K562 (cell line): ENCODE data around the gene VMP1. TPM values are rescaled to one million over a fixed set of nuclear protein-coding genes. Genes with fewer than 3 reads are reported as not detected.

Source experiments
- ARID1B ChIP-seq: fragments of 450-650 bp; IDR thresholded peaks from 2 replicates; pipeline ENCODE4 v1.6.1; 2016; ENCODE audit warnings: antibody characterized with exemption, mild to moderate bottlenecking, inconsistent platforms
- BRF1 ChIP-seq: IDR thresholded peaks from 3 replicates; pipeline ENCODE4 v1.6.1; 2011; ENCODE audit warnings: borderline replicate concordance, mild to moderate bottlenecking; ENCODE audit not compliant: insufficient read length; ENCODE audit errors: extremely low read depth
- ELF2 ChIP-seq: fragments of 250-450 bp; sonication (Bioruptor Pico); IDR thresholded peaks from 2 replicates; pipeline ENCODE4 v1.5.0; 2021; ENCODE audit warnings: mild to moderate bottlenecking
- HDAC2 ChIP-seq: fragments of 450-650 bp; IDR thresholded peaks from 2 replicates; pipeline ENCODE4 v1.6.1; 2016; ENCODE audit warnings: mild to moderate bottlenecking
- HDAC6 ChIP-seq: IDR thresholded peaks from 2 replicates; pipeline ENCODE4 v1.6.1; 2012; ENCODE audit warnings: low read depth, mild to moderate bottlenecking, control low read depth, inconsistent platforms, low read length, moderate library complexity
- NELFE ChIP-seq: IDR thresholded peaks from 2 replicates; pipeline ENCODE4 v1.6.1; 2011; ENCODE audit warnings: mild to moderate bottlenecking; ENCODE audit not compliant: insufficient read depth, insufficient read length
- NFIX ChIP-seq: fragments of 250-450 bp; sonication (Bioruptor Pico); IDR thresholded peaks from 2 replicates; pipeline ENCODE4 v1.4.0; 2020; ENCODE audit warnings: low read depth, mild to moderate bottlenecking, moderate library complexity
- NR4A1 ChIP-seq, 2 experiments: fragments of 250-450 bp in 1 of 2; fragments of 450-650 bp in 1 of 2; sonication (Bioruptor Pico) in 1 of 2; IDR thresholded peaks; 2 replicates each; pipeline versions ENCODE4 v1.4.0 to v1.6.1; 2016 to 2020; ENCODE audit warnings: mild to moderate bottlenecking in 2 of 2, missing compliant biosample characterization in 1 of 2, missing genetic modification characterization in 1 of 2, moderate library complexity in 1 of 2
- NRF1 ChIP-seq, 2 experiments: fragments of 450-650 bp; IDR thresholded peaks in 1 of 2; conservative IDR thresholded peaks in 1 of 2; 2 replicates each; pipeline ENCODE4 v1.6.1; 2014; ENCODE audit warnings: mild to moderate bottlenecking in 2 of 2
- RFX5 ChIP-seq: IDR thresholded peaks from 2 replicates; pipeline ENCODE4 v1.6.1; 2011; ENCODE audit warnings: low read depth, mild to moderate bottlenecking, improper control_type of control experiment, low read length
- SAP30 ChIP-seq: fragments of 200-600 bp; sonication (generic); IDR thresholded peaks from 2 replicates; pipeline ENCODE4 v1.6.1; 2012; ENCODE audit warnings: borderline replicate concordance, low read depth, mild to moderate bottlenecking, moderate library complexity, low read length, control low read depth, inconsistent platforms; ENCODE audit not compliant: insufficient read depth, poor library complexity, severe bottlenecking
- SIN3B ChIP-seq: fragments of 450-650 bp; IDR thresholded peaks from 2 replicates; pipeline ENCODE4 v1.6.1; 2017; ENCODE audit warnings: low read depth, mild to moderate bottlenecking, moderate library complexity
- SMARCB1 ChIP-seq: IDR thresholded peaks from 2 replicates; pipeline ENCODE4 v1.6.1; 2011; ENCODE audit warnings: improper control_type of control experiment, low read depth; ENCODE audit not compliant: insufficient read length
- SMARCE1 ChIP-seq: fragments of 450-650 bp; IDR thresholded peaks from 2 replicates; pipeline ENCODE4 v1.7.1; 2016; ENCODE audit warnings: mild to moderate bottlenecking
- SRSF9 ChIP-seq: fragments of 200-400 bp; formaldehyde crosslinking; IDR thresholded peaks from 2 replicates; pipeline ENCODE4 v1.6.1; 2017; ENCODE audit warnings: low read depth, low read length, borderline replicate concordance
- TRIM24 ChIP-seq, 2 experiments: fragments of 450-650 bp; IDR thresholded peaks; 2 replicates each; pipeline ENCODE4 v1.6.1; 2016
- ZBED1 ChIP-seq: IDR thresholded peaks from 2 replicates; pipeline ENCODE4 v1.6.1; 2014
- ZEB2 ChIP-seq: fragments of 450-650 bp; IDR thresholded peaks from 2 replicates; pipeline ENCODE4 v1.6.1; 2016
- ZNF253 ChIP-seq: fragments of 250-450 bp; sonication (Bioruptor Pico); conservative IDR thresholded peaks from 2 replicates; pipeline ENCODE4 v1.6.1; 2021; ENCODE audit warnings: mild to moderate bottlenecking
- ZNF696 ChIP-seq: fragments of 250-450 bp; sonication (Bioruptor Pico); conservative IDR thresholded peaks from 2 replicates; pipeline ENCODE4 v1.4.0; 2020; ENCODE audit warnings: mild to moderate bottlenecking, moderate library complexity
- polyA plus RNA-seq, 8 experiments: library from polyadenylated mRNA; depleted of rRNA in 4 of 8; stranded (reverse) in 5 of 8; unstranded in 3 of 8; fragments of >200 nt; fragmentation: Nextera tagmentation in 2 of 8; fragmentation: Illumina TruSeq in 1 of 8; extraction: Ambion mirVana in 2 of 8; extraction: Trizol in 1 of 8; gene quantifications; 2 replicates each; pipeline versions ENCODE4 v1.2.1 to v1.2.3, GENCODE V29; 2011 to 2014; ENCODE audit warnings: inconsistent platforms in 1 of 8, missing spikeins in 1 of 8
- total RNA-seq, 7 experiments: library from RNA; depleted of rRNA in 6 of 7; stranded (reverse); fragments of >200 nt in 6 of 7; fragmentation: Illumina TruSeq in 2 of 7; extraction: Trizol in 2 of 7; gene quantifications; 2 replicates each; pipeline versions ENCODE4 v1.2.1 to v1.2.3, GENCODE V29; 2011 to 2021; ENCODE audit warnings: low replicate concordance in 1 of 7
- TF ChIP-seq, protein P1 (sequence below): fragments of 450-650 bp; formaldehyde crosslinking; IDR thresholded peaks from 2 replicates; pipeline ENCODE4 v1.4.0; 2020; ENCODE audit warnings: mild to moderate bottlenecking, moderate library complexity
- TF ChIP-seq, protein P2 (sequence below): fragments of 250-450 bp; sonication (Bioruptor Pico); IDR thresholded peaks from 2 replicates; pipeline ENCODE4 v1.8.0; 2021; ENCODE audit warnings: borderline replicate concordance, mild to moderate bottlenecking, moderate library complexity; ENCODE audit not compliant: poor library complexity, severe bottlenecking
- TF ChIP-seq, protein P3 (sequence below): fragments of 250-450 bp; sonication (Bioruptor Pico); IDR thresholded peaks from 2 replicates; pipeline ENCODE4 v1.5.0; 2020; ENCODE audit warnings: mild to moderate bottlenecking
- TF ChIP-seq, protein P4 (sequence below): sonication (generic); formaldehyde crosslinking; IDR thresholded peaks from 2 replicates; pipeline ENCODE4 v1.8.0; 2022; ENCODE audit warnings: mild to moderate bottlenecking, missing genetic modification reagents

VMP1 gene
- total and polyA plus RNA-seq, 9 of the 15 experiments (the other 6 are each of a cell fraction or from before 2014, with no cell fraction given) = 123 to 304 (median 151) TPM

DNA sequence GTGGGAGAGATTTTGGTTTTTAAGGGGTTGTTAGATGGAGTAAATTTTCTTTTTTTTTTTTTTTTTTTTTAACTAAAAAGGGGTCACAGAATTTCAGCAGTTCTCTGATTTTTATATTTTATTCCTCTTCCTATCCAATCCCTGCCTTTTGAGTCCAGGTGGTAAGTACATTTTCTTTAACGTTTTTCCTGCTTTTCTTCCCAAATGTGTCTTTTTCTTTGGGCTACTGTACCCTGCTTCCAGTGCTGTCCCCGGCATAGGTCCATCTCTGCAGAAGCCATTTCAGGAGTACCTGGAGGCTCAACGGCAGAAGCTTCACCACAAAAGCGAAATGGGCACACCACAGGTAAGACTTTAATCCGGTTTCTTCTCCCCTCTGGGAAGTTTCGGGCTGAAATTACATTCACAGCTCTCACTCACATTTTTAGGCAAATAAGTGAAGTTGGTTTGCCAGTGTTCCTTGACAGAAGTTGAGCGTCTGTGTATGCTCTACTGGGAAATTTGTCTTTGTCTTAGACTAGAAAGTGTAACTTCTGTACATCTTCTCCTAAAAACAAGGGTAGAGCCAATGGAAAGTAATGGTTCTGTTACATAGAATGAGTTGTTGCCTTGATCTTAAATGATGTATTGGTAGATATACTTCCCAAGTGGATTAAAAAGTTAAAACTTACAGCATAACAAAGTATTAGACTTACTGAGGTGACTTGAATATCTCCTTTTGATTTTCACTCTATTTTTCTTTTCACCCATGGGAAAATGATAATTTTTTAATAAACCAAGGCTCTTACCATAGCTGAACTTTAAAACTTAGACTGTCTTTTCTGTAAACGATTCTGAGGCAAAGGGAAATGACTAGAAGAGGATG lies 130.8 kb downstream of the VMP1 start (continued):
- peak; percentile 37; the same call in 1 of the 2 replicates for TF ChIP-seq ZNF253
- TF ChIP-seq ELF2 (CRISPR knock-in tag) = no peak; the same call in 1 of the 2 replicates
- TF ChIP-seq ZEB2 = no peak; the same call in 1 of the 2 replicates
- peak; percentile 4; the same call in 1 of the 2 replicates for TF ChIP-seq HDAC2
- TF ChIP-seq NFIX (CRISPR knock-in tag) = no peak
- TF ChIP-seq RFX5 = no peak
- no peak for TF ChIP-seq NELFE
- TF ChIP-seq ARID1B = no peak
- TF ChIP-seq HDAC6 = no peak
- no peak for TF ChIP-seq SMARCE1
- TF ChIP-seq BRF1 = no peak
- TF ChIP-seq, protein P1, sequence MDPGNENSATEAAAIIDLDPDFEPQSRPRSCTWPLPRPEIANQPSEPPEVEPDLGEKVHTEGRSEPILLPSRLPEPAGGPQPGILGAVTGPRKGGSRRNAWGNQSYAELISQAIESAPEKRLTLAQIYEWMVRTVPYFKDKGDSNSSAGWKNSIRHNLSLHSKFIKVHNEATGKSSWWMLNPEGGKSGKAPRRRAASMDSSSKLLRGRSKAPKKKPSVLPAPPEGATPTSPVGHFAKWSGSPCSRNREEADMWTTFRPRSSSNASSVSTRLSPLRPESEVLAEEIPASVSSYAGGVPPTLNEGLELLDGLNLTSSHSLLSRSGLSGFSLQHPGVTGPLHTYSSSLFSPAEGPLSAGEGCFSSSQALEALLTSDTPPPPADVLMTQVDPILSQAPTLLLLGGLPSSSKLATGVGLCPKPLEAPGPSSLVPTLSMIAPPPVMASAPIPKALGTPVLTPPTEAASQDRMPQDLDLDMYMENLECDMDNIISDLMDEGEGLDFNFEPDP = no peak
- TF ChIP-seq ZNF696 (CRISPR knock-in tag) = no peak
- no peak for TF ChIP-seq SAP30
- no peak for TF ChIP-seq SMARCB1
- no peak for TF ChIP-seq SRSF9
- peak in 1 of 2 experiments; percentile 1; a peak in 1 of 4 replicates for TF ChIP-seq TRIM24 (IDR thresholded peaks at IDR 0.05)
- no peak for TF ChIP-seq NRF1 (conservative IDR thresholded peaks at IDR 0.05 in 1 of 2, IDR thresholded peaks at IDR 0.05 in 1 of 2)
- TF ChIP-seq, protein P2, sequence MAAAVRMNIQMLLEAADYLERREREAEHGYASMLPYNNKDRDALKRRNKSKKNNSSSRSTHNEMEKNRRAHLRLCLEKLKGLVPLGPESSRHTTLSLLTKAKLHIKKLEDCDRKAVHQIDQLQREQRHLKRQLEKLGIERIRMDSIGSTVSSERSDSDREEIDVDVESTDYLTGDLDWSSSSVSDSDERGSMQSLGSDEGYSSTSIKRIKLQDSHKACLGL (CRISPR knock-in tag) = no peak
- no peak for TF ChIP-seq SIN3B
- TF ChIP-seq NR4A1 (CRISPR knock-in tag; IDR thresholded peaks at IDR 0.05) = no peak
- no peak for TF ChIP-seq NR4A1 (tag; IDR thresholded peaks at IDR 0.05)
- TF ChIP-seq, protein P3, sequence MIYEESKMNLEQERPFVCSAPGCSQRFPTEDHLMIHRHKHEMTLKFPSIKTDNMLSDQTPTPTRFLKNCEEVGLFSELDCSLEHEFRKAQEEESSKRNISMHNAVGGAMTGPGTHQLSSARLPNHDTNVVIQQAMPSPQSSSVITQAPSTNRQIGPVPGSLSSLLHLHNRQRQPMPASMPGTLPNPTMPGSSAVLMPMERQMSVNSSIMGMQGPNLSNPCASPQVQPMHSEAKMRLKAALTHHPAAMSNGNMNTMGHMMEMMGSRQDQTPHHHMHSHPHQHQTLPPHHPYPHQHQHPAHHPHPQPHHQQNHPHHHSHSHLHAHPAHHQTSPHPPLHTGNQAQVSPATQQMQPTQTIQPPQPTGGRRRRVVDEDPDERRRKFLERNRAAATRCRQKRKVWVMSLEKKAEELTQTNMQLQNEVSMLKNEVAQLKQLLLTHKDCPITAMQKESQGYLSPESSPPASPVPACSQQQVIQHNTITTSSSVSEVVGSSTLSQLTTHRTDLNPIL = no peak
- TF ChIP-seq, protein P4, sequence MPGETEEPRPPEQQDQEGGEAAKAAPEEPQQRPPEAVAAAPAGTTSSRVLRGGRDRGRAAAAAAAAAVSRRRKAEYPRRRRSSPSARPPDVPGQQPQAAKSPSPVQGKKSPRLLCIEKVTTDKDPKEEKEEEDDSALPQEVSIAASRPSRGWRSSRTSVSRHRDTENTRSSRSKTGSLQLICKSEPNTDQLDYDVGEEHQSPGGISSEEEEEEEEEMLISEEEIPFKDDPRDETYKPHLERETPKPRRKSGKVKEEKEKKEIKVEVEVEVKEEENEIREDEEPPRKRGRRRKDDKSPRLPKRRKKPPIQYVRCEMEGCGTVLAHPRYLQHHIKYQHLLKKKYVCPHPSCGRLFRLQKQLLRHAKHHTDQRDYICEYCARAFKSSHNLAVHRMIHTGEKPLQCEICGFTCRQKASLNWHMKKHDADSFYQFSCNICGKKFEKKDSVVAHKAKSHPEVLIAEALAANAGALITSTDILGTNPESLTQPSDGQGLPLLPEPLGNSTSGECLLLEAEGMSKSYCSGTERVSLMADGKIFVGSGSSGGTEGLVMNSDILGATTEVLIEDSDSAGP = no peak
- peak; percentile 84; the same call in 1 of the 2 replicates for TF ChIP-seq ZBED1
